ENCODE data around the gene OSTF1.

- TF ChIP-seq CTCF (IDR thresholded peaks at IDR 0.05; ENCODE audit: extremely low read depth in 1 of 2, insufficient read depth in 1 of 2, low read depth in 1 of 2, low read length in 2 of 2) (no peak), EZH2 (IDR thresholded peaks at IDR 0.05; ENCODE audit: borderline replicate concordance, low read depth, low read length, severe bottlenecking) (no peak), POLR2A (IDR thresholded peaks at IDR 0.05; ENCODE audit: low read depth, low read length) (no peak), POLR2AphosphoS5 (IDR thresholded peaks at IDR 0.05; ENCODE audit: insufficient read depth, low read depth, low read length) (no peak), JUN (IDR thresholded peaks at IDR 0.05; ENCODE audit: borderline replicate concordance, insufficient read depth, insufficient read length, low read depth) (no peak)
Measured at GRCh38 chr9:75105841-75106240, 17.5 kb downstream of the OSTF1 start.
